Osteocyte (in vitro differentiated cells): ENCODE results near the gene RPS6KA2. TPM values are rescaled to one million over a fixed set of nuclear protein-coding genes. Genes with fewer than 3 reads are reported as not detected.
A peak's percentile ranks its signal among the peaks of the same experiment; 100 is the strongest.

Experiments used
- DNase-seq: peaks from one replicate; pipeline ENCODE4 v3.0.0; 2021; ENCODE audit warnings: mixed read lengths; ENCODE audit not compliant: unreplicated experiment; ENCODE audit errors: extremely low spot score
- H3K27ac Mint-ChIP-seq: one replicate; pipeline ENCODE4 v1.8.0; 2021; ENCODE audit warnings: mild to moderate bottlenecking, mixed read lengths; ENCODE audit not compliant: unreplicated experiment
- H3K27me3 Mint-ChIP-seq: one replicate; pipeline ENCODE4 v1.8.0; 2021; ENCODE audit warnings: mixed read lengths; ENCODE audit not compliant: unreplicated experiment
- H3K36me3 Mint-ChIP-seq: one replicate; pipeline ENCODE4 v1.8.0; 2021; ENCODE audit warnings: mixed read lengths; ENCODE audit not compliant: unreplicated experiment
- H3K4me1 Mint-ChIP-seq: one replicate; pipeline ENCODE4 v1.8.0; 2021; ENCODE audit warnings: mixed read lengths; ENCODE audit not compliant: unreplicated experiment
- H3K4me3 Mint-ChIP-seq: one replicate; pipeline ENCODE4 v1.8.0; 2021; ENCODE audit warnings: mild to moderate bottlenecking, moderate library complexity, mixed read lengths; ENCODE audit not compliant: unreplicated experiment
- H3K9me3 Mint-ChIP-seq: one replicate; pipeline ENCODE4 v1.8.0; 2021; ENCODE audit warnings: mixed read lengths; ENCODE audit not compliant: unreplicated experiment
- CTCF ChIP-seq: fragments of 200-600 bp; sonication (generic); IDR thresholded peaks from 2 replicates; pipeline ENCODE4 v1.5.0; 2021; ENCODE audit warnings: antibody characterized with exemption, mild to moderate bottlenecking, moderate library complexity
- total RNA-seq: library from RNA; stranded (reverse); gene quantifications from 2 replicates; pipeline ENCODE4 v1.2.1, GENCODE V29; 2021

The RPS6KA2 gene
- total RNA-seq, 1 donor from 2014 or later: 89.9 TPM

- H3K4me3 Mint-ChIP-seq: no peak overlapping the region
- no peaks in the 10 kb centered on the region for H3K27me3 Mint-ChIP-seq
- no peak overlapping the region for H3K27ac Mint-ChIP-seq
- TF ChIP-seq CTCF: no peak
- H3K4me1 Mint-ChIP-seq: peaks cover 7% of the 10 kb centered on the region
- H3K36me3 Mint-ChIP-seq: peaks cover 34% of the 10 kb centered on the region
- DNase-seq: no peak
- H3K9me3 Mint-ChIP-seq: no peaks in the 10 kb centered on the region
These were observed 202.6 kb downstream of the RPS6KA2 start for GRCh38 chr6:166424431-166424830.

GRCh38 chr6:166423781-166424180 is 203.3 kb downstream of the RPS6KA2 start:
- no peak for DNase-seq
- H3K27me3 Mint-ChIP-seq: no peaks in the 10 kb centered on the region
- H3K4me3 Mint-ChIP-seq: no peak overlapping the region
- H3K4me1 Mint-ChIP-seq: peaks cover 7% of the 10 kb centered on the region
- no peaks in the 10 kb centered on the region for H3K9me3 Mint-ChIP-seq
- TF ChIP-seq CTCF: no peak
- peaks cover 34% of the 10 kb centered on the region for H3K36me3 Mint-ChIP-seq
- H3K27ac Mint-ChIP-seq: no peak overlapping the region

- no peak for DNase-seq
- Mint-ChIP-seq H3K27me3 (no peaks in the 10 kb centered on the region), H3K4me3 (no peak overlapping the region), H3K9me3 (no peaks in the 10 kb centered on the region), H3K27ac (no peak overlapping the region), H3K4me1 (peaks cover 7% of the 10 kb centered on the region), H3K36me3 (peaks cover 36% of the 10 kb centered on the region)
- no peak for TF ChIP-seq CTCF
These were observed 203.9 kb downstream of the RPS6KA2 start for GRCh38 chr6:166423051-166423745.

- H3K27me3 Mint-ChIP-seq: no peaks in the 10 kb centered on the region
- H3K36me3 Mint-ChIP-seq: peaks cover 36% of the 10 kb centered on the region
- no peak for DNase-seq
- no peak overlapping the region for H3K4me3 Mint-ChIP-seq
- H3K27ac Mint-ChIP-seq: no peak overlapping the region
- no peaks in the 10 kb centered on the region for H3K9me3 Mint-ChIP-seq
- H3K4me1 Mint-ChIP-seq: peaks cover 7% of the 10 kb centered on the region
- TF ChIP-seq CTCF: no peak
These were observed 204.7 kb downstream of the RPS6KA2 start for GRCh38 chr6:166422201-166422940.

- no peak overlapping the region for H3K4me3 Mint-ChIP-seq
- peaks cover 7% of the 10 kb centered on the region for H3K4me1 Mint-ChIP-seq
- peaks cover 4% of the 10 kb centered on the region for H3K9me3 Mint-ChIP-seq
- no peak overlapping the region for H3K27ac Mint-ChIP-seq
- H3K27me3 Mint-ChIP-seq: no peaks in the 10 kb centered on the region
- no peak for DNase-seq
- TF ChIP-seq CTCF: peak; percentile 36
- peaks cover 49% of the 10 kb centered on the region for H3K36me3 Mint-ChIP-seq
These were observed 206.7 kb downstream of the RPS6KA2 start for GRCh38 chr6:166420351-166420750.
